AML-193 (cell line): ENCODE results near the gene UBE2D2.
A peak's percentile ranks its signal among the peaks of the same experiment; 100 is the strongest.

ENCODE experiments used
- DNase-seq, 2 experiments: peaks; one replicate each; lab custom pipeline; 2025; lab: John Stamatoyannopoulos, UW

The UBE2D2 gene

DNA sequence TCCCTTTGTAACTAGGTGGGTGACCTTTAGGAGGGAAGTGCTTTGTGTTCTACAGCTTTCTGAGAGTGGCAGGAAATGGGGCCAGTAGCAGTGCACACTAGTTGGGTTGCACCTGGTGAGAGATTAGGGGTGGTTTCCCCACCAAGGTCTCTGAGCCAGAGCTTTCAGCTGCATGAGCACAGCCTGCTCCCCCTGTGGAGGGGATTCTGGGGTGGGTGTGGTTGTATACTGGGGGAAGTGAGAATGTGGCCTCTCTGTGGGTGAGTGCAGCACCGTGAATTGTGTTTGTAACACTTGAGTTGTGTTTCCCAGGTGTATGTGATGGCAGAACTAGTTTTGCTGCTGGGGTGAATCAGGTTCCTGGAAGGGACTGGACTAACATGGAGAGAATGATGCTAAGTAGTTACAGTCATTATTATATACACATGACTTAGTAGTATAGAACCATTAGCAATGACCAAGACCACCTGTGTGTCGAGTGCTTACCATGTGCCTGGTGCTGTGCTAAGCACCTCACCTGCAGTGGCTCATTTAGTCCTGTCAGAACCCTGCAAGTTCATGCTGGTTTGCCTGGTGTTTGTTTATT is 75.2 kb downstream of the UBE2D2 start:
- DNase-seq, result no peak

DNA sequence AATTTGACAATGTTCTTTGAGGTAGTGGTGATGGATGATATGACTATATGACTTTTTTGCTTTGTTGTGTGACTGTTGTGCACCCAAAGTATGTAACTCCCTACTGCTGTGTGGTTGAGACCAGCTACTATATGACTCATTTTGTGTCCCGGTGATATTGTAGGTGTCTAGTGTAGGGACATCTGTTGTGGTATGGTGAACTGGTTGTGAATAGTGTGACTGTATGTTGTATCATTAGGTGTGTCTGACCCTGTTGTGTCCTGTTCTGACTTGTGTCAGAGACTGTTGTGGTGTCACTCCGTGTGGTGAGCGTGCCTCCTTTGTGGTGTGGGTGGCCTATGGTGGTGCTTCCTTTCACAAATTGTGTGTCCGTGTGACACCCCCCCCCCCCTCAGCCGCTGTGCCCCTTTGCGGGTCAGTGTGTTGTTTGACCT is 75.9 kb downstream of the UBE2D2 start:
- peak in 1 of 2 experiments; percentile 20 for DNase-seq

DNA sequence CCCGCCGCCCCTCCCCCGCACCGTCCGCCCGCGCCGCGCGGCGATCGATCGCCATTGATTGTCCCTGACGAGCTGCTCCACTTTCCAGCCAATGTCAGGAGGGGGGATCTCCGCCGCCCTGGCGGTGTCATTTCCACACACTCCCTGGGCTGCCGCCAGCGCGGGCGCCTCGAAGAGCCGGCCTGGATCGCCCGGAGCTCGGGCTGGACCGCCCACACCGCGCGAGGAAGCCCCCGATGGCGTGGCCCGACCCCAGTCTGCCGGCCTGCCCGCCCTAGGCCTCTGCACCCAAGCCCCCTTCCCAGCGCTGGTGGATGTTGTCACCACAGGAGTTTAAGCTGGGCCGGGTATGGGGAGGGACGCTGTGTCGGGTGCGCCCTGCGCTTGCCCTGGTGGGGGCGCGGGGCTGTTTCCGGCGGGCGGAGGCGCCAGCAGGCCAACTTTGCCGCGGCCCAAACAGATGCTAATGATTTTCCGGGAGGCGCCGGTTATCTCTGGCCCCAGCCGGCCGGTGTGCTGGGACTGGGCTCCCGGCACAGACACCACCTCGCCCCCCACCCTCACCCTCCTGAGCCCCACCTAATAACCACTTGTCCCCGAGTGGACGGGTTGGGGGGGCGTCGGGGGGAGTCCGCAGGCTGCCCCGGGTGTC is 76.4 kb downstream of the UBE2D2 start:
- DNase-seq, result peak; percentile 56

DNA sequence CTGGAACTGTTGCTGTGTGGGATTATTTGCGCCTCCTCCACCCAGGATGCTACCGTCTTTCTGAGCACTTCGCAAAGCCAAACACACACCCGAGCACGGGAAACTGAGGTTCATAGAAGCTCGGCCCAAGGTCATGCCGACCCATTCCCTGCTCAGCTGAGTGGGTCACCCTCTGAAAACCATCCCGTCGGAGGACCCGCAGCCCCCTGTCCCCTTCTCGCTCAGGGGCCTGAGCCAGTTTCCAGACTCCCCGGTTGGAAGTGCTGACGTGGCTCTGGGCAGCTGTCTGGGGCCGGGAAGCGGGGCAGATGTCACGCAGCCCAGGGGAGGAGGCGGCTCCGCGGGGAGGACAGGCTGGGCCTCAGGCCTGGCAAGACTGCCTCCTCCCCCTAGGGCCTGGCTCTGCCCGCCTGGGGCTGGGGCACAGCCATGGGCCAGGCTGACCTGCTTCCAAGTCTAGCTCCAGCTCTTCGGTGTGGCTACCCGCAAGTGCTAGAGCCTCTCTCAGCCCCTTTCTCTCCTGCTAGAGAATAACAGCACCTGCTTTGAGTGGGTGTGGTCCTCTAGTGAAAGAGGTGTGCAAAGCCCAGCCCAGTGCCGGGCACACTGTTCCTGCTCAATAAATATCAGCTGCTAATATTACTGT is 77.1 kb downstream of the UBE2D2 start:
- DNase-seq, result peak in 1 of 2 experiments; percentile 47

DNA sequence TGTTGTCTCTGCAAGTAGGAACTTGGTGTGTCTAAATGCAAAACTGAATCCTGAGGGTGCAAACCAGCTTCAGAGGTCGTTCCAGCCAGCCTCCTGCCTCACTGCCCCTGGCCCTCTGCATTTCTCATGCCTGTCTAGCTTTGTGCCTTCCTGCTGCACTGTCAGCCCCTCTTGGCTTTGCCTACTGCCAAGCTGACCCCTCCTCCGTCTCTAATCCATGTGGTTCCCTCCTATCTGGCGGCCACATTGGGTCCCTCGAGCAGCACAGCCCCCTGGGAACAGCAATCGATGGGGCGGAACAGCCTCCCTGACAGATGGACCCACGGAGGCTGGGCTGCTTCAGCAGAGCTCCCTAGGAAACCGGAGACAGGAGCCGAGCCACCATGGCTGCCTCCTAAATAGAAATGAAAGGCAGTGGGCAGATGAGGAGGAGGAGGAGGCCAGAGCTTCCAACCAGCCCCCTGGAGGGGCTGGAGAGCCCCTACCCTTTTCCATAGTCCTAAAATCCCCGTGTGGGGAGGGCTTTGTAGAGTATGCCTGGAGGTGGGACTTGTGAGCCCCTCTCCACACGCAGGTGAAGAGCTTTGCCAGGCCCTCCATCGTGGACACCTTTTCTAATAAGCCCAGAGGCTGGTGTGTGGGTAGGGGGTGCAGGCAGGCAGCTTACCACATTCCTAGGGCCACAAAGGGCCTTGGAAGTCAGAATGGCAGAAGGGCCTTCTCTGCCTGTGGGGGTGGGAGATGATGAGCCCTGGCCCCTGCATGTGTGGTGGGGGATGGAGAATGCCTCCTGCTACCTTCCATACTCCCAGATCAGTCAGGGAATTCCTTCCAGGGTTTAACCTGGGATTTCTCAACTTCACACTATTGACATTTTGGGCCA is 77.8 kb downstream of the UBE2D2 start:
- DNase-seq, result no peak

DNA sequence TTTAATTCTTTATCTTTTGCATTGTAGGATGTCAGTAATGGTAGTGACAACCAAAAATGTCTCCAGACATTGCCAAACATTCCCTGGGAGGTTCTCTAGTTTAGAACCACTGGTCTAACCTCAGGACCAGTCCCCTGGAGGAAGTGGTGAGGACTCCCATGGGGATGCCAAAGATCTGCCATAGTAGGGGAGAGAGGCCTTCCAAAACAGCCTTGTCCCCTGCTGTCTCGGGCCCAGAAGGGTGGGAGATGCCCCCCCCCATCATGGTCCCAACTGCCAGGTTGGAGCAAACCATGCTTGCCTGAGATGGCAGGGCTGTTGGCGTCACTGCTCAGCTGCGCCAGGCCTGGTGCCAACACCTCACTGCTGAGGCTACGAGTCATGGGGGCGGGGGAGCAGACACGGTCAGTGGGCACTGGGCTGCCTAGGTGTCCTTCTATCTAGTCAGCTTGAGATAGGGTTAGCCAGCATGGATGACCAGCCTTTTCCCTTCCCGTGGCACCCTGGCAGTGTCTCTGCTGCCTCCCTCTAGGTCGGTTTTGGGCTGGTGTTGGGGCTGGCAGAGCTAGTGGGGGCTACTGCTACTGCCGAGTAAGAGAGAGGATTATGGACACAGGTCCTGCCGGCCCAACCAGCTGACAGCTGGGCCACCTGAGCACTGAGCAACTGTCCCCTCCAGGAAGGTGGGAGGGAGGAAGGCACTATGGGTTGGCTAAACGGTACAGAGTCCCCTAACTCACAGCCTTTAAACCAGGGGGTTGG is 78.7 kb downstream of the UBE2D2 start:
- no peak for DNase-seq

DNA sequence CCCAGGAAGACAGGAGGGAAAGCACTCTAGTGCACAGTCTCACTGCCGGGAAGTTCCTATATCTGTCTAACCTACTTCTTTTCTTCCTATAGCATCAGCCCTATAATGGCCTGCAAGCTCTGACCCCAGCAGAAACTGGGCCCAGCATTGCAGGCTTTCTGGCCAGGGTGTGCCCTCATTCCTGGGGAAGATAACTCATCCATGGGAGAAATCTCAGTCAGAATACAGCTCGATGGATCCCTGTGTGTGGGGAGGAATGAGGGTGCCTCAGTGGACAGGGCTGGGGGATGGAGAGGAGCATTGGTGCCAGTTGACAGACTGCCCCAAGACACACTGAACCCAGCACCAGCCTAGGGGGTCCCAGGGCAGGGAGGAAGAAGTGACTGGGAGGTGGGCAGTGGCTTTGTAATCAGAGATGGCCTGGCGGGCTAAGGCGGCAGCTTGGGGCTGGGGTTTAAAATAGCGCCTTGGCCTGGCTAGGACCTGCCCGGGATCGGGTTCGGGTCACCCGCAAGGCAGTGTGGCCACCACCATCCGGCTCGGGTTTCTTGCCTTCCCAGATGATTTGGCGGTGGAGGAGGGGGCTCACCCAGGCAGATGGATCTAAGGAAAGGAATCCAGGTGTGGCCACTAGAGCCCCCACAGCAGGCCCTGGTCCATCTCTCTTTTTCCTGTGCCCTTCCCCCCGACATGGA is 79.4 kb downstream of the UBE2D2 start:
- DNase-seq, result no peak

DNA sequence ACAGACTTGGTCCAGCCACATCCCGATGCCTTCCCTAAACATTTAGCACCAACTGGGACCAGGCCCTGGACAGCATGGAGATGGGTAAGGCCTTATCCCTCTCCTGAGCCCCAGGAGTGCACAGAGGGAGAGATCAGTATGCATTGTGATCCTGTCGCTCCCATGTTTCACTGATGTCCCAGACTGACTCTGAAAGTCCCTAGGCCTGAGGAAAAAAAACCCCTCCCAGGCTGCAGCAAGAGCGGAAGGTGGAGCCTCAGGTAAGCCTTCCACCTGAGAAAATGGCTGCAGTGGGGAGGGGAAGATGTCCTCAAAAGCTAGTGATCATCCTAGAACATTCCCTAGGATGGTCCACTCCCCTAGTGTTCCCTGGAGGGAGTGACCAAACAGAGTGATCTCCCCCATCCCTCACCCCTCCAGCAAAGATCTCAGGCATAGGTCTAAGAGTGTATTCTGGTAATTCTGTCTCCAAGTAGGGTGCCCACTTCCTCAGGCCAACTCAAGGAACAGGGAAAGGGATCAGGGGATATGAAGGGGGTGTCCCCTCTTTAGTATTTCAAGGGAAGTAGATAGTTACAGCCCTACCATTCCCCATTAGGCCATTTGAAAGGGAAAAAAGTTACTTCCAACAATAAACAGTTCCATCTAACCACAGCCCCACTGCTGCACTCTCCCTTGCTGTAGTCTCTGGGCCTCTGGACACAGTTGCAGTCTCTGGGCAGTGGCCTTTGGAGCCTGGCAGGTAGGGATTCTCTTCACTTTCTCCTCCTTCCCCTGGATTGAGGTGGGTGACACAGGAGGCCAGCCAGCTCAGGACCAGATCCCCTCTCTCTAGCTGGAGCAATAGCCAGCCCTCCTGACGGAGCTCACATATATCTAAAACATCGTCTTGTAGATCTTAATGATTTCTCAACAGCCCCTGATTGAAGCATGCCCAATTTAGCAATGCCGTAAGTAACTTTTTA is 80.3 kb downstream of the UBE2D2 start:
- no peak for DNase-seq

DNA sequence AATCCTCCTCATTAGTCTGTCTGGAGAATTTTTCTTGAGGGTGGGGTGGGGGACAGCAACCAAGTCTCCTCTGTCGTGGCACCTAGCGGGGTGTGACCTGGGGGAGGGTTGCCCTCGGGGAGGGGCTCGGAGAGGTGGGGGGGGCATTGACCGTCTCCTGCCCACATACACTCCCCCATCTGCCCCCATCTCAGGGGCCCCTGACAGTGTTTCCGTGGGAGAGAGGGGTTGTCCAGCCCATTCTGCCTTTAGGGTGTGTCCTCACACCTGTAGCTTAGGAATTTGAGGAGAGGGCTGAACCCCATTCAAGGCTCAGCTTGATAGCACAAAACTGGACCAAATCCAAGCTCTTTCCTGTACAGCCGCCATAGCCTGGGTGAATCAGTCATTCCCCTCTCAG is 81.1 kb downstream of the UBE2D2 start:
- no peak for DNase-seq

DNA sequence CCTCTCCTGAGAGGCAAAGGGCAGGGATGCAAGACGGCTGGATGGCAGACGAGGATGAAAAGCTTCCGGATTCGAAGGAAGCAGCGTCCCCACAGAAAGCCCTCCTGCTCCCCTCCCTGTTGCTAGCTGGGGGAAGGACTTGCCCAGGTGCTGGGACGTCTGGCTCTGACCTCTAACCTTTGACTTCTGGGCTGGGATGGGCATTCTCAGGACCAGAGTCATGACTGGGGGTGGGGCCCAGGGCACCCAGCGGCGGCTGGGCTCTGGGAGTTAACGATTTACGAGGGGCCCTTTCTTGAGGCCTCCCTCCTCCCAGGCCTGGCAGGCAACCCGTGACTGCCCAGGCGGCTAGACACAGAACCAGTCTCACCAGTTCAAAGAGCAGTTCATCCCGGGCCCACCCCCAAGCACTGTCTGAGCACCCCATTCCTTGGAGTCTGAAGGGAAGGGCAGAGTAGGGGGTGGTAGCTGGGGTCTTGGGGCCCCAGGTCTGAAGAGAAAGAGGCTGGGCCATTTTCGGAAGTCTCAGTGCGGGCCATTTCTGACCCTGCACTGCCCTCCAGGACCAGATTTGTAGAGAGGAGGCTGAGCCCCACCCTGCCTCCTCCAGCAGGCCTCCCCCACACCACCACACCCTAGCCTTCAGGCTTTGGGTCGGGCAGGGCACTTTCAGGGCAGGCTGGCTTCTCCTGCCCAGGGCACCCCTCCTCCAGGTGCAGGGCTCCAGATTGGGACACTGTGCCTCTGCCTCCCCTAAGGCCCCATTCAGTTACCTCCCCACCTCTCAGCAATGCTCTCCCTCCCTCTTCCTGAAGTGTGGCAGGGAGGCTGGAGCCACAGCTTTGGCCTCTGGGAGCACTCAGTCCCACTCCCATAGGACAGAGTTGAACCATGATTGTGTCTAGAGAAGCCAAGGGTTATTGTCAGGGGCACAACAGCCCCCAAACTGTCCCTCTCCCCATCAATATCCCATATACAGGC is 82.0 kb downstream of the UBE2D2 start:
- DNase-seq, result no peak

DNA sequence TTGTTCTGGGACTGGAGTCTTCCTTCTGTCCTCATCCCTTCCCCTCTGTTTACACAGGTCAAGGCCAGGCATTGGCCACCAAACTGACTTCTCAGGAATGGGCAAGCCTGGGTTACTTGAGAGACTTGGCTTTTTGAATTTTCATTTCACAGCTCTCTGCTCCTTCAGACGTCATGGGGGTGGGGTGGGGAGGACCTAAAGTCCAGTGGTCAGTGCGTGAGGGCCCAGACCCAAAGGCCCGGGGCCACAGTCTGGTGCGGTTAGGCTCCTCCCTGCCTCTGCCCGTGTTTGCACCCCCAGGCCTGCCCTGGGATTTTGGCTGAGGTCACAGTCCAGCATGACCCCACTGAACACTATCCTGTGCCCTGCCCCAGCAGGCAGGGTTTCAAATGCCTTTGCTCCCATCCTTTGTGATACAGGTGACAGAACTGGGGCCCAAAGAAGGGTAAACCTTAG is 82.9 kb downstream of the UBE2D2 start:
- no peak for DNase-seq

DNA sequence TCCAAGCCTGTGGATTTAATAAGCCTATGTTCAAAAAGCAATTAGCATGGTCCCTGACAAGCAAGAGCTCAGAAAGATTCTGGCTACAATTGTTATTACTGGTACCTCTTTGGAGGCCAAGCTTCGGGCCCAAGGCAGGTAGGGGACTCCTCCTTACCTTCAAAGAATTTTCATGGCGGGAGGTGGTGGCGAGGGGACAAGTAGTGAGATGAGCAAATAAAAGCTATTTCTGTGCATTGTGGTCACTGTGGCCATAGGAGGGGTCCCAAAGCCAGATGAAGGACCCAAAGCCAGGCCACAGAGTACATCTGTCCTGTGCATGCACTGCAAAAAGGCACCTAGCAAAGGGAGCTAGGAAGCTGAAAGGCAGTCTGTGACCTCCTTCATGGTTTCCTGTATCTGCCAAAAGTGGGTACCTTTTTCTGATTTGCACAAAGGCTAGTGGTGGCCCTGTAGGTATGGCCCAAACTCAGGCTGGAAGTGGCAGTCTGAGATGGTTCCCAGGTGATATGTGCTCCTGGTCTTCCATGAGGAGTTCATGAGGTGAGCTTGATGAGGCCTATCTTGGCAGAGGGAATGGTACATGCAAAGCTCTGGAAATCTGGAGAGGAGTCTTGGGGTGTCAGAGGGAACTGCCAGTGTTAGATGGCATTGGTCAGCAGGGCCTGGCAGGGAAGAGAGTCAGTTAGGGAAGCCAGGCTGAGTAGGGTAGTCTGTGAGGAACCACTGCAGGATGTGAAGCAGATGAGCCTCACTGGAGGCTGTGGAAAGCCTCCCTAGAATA is 83.7 kb downstream of the UBE2D2 start:
- no peak for DNase-seq

DNA sequence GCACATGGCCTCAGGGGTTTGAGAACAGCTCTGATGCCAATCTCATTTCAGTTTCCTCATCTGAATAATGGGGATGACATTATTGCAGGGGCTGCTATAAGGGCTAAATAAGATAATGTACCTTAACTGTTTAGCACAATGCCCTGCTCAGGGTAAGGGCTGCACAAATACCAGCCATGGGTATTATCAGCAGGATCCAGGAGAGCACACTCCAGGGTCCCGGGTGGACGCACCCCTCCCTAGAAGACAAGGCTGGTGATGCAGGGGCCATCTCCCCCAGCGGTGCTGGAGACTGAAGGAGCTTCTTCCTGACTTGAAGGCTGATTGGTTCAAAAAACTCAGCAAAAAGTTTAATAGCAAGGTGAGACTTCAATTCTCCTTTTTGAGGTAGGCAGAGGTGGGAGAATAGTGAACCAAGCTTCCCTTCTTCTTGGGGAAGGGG is 84.3 kb downstream of the UBE2D2 start:
- no peak for DNase-seq

DNA sequence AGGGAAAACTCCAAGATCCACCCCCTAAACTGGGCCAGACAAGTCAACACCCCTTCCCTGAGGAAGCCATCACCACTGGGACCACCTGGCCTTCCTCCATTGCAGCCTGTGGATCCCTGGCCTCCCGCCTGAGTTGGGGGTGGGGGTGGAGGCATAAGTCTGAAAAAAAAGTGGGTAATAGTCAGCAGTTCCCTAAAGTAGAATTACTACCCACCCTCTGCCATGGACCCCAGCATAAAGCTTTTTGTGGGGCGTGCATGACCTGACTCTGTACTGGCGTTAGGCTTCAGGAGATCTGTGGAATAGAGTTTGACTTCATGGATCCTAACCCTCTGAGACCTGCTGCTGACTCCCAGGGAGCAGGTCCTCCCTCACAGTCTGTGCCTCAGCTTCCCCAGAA is 85.0 kb downstream of the UBE2D2 start:
- DNase-seq, result no peak

DNA sequence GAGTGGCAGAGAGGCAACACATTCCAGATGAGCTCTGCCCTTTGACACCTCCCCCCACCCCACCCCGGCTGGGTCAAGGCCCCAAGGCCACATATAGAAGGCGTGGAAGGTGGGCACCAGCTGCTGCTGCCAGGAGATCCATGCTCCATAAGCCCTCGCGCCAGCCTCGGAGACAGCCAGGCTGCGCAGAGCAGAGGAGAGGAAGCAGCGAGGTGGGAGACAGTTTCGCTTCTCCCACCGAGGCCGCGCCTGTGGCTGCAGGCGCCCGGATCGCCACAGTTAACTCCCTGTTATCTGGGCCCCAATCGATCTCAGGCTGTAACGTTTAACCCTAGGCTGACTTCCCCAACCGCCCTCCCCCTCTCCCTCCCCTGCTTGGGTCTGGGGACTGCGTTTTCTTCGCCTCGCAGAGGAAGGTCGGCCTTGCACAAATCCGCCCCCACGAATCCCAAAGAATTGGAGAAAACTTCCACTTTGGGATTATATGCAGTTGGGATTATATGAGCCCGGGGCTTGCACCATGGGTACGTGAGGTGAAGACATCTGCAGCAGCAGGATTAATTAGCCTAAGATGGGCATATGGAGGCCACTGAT is 85.9 kb downstream of the UBE2D2 start:
- no peak for DNase-seq

DNA sequence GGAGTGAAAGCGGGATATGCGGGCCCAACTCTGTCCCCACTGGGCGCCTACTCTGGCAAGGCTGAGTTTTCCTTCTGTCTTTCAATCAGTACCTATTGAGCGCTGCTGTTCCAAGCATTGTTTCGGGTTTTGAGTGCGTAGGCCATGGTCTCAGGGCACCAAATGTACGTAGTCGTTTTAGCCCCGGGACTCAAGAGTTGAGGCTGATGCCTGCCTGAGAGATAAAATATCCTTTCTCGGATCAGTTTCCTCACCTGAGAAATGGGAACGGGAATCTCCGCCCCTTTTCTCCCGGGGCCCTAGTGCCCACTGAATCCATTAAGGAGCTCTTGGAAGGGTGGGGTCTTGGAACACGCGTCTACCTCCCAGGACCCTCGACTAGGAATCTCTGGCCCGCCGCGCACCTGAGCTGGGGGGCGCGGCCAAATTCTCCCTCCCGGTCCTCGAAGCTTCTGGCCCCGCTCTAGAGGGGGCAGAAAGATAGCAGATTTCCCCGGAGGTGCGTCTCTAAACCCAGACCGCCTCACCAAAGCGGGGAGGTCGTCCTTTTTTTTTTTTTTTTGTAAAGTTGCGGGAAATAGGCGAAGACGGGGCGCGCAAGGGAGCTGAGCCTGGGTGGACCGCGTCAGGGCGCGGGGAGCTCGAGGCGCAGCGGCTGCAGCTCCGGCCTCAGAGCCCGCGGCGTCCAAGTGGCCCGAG is 86.5 kb downstream of the UBE2D2 start:
- no peak for DNase-seq
